Ishikawa (cell line): Measurements from ENCODE around the gene POU4F3.

Experiments used
- CEBPB ChIP-seq: IDR thresholded peaks from 2 replicates; pipeline ENCODE4 v1.6.1; 2012
- CREB1 ChIP-seq: IDR thresholded peaks from 2 replicates; pipeline ENCODE4 v1.6.1; 2012; ENCODE audit warnings: low read depth
- EGR1 ChIP-seq: IDR thresholded peaks from 2 replicates; pipeline ENCODE4 v1.6.1; 2012
- EP300 ChIP-seq: IDR thresholded peaks from 2 replicates; pipeline ENCODE4 v1.6.1; 2012; ENCODE audit warnings: borderline replicate concordance
- FOXM1 ChIP-seq: IDR thresholded peaks from 2 replicates; pipeline ENCODE4 v1.6.1; 2012; ENCODE audit warnings: low read depth, borderline replicate concordance
- NFIC ChIP-seq: IDR thresholded peaks from 2 replicates; pipeline ENCODE4 v1.6.1; 2012
- RAD21 ChIP-seq: IDR thresholded peaks from 2 replicates; pipeline ENCODE4 v1.6.1; 2012; ENCODE audit warnings: low read depth
- TAF1 ChIP-seq: IDR thresholded peaks from 2 replicates; pipeline ENCODE4 v1.6.1; 2012; ENCODE audit warnings: low read depth, mild to moderate bottlenecking
- TCF12 ChIP-seq: IDR thresholded peaks from 2 replicates; pipeline ENCODE4 v1.6.1; 2012; ENCODE audit warnings: low read depth
- TEAD4 ChIP-seq: IDR thresholded peaks from 2 replicates; pipeline ENCODE4 v1.6.1; 2012
- YY1 ChIP-seq: IDR thresholded peaks from 2 replicates; pipeline ENCODE4 v1.6.1; 2012; ENCODE audit warnings: low read depth
- ZBTB7A ChIP-seq: IDR thresholded peaks from 2 replicates; pipeline ENCODE4 v1.6.1; 2012; ENCODE audit warnings: low read depth
- TF ChIP-seq, protein P1 (sequence below): IDR thresholded peaks from 2 replicates; pipeline ENCODE4 v1.6.1; 2012
- TF ChIP-seq, protein P2 (sequence below): IDR thresholded peaks from 2 replicates; pipeline ENCODE4 v1.6.1; 2012
- TF ChIP-seq, protein P3 (sequence below): IDR thresholded peaks from 2 replicates; pipeline ENCODE4 v1.6.1; 2012; ENCODE audit warnings: low read depth, mild to moderate bottlenecking

Gene POU4F3

DNA sequence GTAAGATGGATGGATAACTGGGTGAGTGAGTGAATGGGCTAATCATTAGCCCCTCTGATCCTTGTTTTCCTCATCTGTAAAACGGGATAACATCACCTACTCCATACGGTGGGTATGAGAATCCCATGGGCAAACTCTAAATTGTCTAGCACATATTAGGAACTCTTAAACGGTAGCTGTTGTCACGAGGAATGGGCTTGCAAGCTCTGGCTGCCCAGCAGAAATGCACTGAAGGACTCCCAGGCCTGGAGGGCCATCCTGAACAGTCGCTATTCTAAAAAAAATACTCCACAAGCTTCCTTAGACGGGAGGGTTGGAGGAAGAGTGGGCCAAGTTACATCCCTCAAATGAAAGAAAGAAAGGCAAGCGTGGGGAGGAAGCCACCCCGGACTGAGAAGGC, 711 bp upstream of the POU4F3 start:
- TF ChIP-seq TCF12 (no peak), ZBTB7A (no peak), RAD21 (no peak), NFIC (no peak), CREB1 (no peak), EGR1 (no peak), FOXM1 (no peak)
- TF ChIP-seq, protein P1, sequence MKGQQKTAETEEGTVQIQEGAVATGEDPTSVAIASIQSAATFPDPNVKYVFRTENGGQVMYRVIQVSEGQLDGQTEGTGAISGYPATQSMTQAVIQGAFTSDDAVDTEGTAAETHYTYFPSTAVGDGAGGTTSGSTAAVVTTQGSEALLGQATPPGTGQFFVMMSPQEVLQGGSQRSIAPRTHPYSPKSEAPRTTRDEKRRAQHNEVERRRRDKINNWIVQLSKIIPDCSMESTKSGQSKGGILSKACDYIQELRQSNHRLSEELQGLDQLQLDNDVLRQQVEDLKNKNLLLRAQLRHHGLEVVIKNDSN = no peak
- TF ChIP-seq, protein P2, sequence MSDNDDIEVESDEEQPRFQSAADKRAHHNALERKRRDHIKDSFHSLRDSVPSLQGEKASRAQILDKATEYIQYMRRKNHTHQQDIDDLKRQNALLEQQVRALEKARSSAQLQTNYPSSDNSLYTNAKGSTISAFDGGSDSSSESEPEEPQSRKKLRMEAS = no peak

DNA sequence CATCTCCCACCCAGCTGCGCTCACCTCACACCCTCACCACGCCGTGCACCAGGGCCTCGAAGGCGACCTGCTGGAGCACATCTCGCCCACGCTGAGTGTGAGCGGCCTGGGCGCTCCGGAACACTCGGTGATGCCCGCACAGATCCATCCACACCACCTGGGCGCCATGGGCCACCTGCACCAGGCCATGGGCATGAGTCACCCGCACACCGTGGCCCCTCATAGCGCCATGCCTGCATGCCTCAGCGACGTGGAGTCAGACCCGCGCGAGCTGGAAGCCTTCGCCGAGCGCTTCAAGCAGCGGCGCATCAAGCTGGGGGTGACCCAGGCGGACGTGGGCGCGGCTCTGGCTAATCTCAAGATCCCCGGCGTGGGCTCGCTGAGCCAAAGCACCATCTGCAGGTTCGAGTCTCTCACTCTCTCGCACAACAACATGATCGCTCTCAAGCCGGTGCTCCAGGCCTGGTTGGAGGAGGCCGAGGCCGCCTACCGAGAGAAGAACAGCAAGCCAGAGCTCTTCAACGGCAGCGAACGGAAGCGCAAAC, 1.1 kb downstream of the POU4F3 start:
- TF ChIP-seq CREB1 (no peak), TCF12 (no peak)

DNA sequence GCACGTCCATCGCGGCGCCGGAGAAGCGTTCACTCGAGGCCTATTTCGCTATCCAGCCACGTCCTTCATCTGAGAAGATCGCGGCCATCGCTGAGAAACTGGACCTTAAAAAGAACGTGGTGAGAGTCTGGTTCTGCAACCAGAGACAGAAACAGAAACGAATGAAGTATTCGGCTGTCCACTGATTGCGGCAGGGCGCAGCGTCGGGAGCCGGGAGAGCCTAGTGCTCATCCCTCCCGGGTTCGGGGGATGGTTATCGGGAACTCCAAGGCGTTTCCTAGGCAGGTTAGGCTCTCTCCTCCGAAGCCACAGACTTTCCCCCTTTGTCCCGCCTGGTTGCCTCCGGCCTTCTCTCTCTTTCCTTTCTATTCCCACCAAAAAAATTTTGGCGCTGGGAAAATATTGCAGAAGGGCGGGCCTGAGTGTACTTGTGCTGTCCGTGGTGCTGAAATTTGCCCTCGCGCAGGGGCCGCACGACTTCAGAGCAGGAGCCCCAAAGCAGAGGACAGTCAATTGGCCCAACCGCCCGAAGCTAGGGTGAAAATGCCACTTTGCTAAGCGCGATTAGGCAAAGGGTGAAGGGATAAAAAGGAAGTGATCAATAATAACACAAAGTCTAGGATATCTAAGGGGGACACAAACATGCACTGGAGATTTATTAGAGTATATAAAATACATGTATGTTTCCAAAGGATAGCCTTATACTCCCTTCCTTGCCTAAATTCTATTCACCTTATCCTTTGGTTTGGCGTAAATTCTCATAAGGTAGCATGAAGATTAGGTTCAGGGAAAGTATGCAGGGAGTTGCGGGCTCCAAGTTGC, 1.8 kb downstream of the POU4F3 start:
- TF ChIP-seq, protein P2 = peak; percentile 25; the same call in 1 of the 2 replicates
- TF ChIP-seq CREB1 = no peak
- TF ChIP-seq, protein P3, sequence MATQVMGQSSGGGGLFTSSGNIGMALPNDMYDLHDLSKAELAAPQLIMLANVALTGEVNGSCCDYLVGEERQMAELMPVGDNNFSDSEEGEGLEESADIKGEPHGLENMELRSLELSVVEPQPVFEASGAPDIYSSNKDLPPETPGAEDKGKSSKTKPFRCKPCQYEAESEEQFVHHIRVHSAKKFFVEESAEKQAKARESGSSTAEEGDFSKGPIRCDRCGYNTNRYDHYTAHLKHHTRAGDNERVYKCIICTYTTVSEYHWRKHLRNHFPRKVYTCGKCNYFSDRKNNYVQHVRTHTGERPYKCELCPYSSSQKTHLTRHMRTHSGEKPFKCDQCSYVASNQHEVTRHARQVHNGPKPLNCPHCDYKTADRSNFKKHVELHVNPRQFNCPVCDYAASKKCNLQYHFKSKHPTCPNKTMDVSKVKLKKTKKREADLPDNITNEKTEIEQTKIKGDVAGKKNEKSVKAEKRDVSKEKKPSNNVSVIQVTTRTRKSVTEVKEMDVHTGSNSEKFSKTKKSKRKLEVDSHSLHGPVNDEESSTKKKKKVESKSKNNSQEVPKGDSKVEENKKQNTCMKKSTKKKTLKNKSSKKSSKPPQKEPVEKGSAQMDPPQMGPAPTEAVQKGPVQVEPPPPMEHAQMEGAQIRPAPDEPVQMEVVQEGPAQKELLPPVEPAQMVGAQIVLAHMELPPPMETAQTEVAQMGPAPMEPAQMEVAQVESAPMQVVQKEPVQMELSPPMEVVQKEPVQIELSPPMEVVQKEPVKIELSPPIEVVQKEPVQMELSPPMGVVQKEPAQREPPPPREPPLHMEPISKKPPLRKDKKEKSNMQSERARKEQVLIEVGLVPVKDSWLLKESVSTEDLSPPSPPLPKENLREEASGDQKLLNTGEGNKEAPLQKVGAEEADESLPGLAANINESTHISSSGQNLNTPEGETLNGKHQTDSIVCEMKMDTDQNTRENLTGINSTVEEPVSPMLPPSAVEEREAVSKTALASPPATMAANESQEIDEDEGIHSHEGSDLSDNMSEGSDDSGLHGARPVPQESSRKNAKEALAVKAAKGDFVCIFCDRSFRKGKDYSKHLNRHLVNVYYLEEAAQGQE = peak; percentile 97
- TF ChIP-seq RAD21 = peak; percentile 4; the same call in 1 of the 2 replicates
- 0 out of 2 replicates have a peak, but pooled peaks have one; percentile 9 for TF ChIP-seq TEAD4
- TF ChIP-seq, protein P1 = no peak
- TF ChIP-seq CEBPB = 0 out of 2 replicates have a peak, but pooled peaks have one; percentile 27

DNA sequence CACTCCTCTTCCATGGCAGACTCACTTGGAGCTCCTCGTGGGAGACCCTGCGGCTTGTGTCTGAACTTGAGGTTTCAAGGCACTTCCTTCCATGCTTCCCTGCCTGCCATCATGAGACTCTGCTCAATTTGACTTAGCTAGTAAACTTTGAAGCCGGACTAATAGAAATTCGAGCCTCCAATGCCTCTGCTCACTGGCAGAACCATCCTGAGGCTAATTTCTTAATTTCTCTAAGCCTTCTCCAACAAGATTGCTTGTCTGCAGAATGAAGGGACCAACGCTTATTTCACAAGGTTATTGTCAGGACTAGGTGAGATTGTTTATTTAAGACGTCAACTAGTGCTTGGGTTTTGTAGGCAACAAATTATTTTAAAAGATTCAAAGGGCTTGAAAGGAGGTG, 3.2 kb downstream of the POU4F3 start:
- no peak for TF ChIP-seq EP300
- TF ChIP-seq EGR1 = no peak
- TF ChIP-seq TEAD4 = no peak
- TF ChIP-seq, protein P3 = no peak
- TF ChIP-seq RAD21 = no peak
- no peak for TF ChIP-seq TCF12
- no peak for TF ChIP-seq YY1
- no peak for TF ChIP-seq ZBTB7A

DNA sequence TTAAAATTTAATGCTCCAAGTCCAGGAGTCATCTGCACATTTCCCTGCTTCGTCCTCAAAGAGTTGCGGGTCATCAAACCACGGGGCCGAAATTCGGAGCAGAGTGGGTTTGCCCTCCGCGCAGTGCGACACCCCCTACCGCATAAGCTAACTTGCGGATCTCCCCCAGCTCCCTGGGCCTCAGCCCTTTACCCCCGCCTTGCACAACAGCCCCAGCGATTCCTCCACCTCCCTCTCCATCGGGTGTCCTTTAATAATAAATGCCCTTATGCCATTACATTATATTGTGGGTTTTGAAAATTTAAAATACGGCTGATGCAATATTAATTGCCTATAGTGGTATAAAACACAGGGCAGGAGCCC, 3.9 kb downstream of the POU4F3 start:
- TF ChIP-seq, protein P2 = no peak
- TF ChIP-seq TEAD4 = no peak
- TF ChIP-seq YY1 = no peak
- no peak for TF ChIP-seq TCF12
- TF ChIP-seq, protein P3 = no peak
- no peak for TF ChIP-seq TAF1
